CD4-positive, alpha-beta T cell treated with Interleukin-10 for 1 hour (primary cell): ENCODE data around the gene NUP210L.
"Not testable (repeated sequence)": the region's sequence is repeated elsewhere in the genome, so short reads cannot be mapped to it uniquely, and the experiment has no call there.

Experiments used
- DNase-seq: peaks from one replicate; pipeline ENCODE4 v3.0.0-alpha.2; 2020

NUP210L gene

DNA sequence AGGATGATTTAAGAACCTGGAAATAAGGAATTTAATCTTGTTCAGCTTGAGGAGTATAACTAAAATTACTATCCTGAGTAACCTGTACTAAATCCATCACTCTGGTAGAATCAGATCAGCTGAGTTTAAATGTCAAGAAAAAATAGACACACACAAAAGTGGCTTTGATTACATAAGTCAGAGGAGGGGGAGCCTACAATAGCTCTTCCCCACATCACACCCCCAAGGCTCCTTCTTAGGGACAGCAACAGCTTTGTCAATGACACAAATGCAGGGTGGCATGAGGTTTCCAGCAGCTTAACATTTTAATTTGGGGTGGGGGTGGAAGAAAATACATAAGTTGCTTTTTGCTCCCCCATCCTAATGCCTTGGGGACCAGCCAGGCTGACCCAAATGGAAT lies 12.6 kb upstream of the NUP210L start:
- DNase-seq, result no peak

DNA sequence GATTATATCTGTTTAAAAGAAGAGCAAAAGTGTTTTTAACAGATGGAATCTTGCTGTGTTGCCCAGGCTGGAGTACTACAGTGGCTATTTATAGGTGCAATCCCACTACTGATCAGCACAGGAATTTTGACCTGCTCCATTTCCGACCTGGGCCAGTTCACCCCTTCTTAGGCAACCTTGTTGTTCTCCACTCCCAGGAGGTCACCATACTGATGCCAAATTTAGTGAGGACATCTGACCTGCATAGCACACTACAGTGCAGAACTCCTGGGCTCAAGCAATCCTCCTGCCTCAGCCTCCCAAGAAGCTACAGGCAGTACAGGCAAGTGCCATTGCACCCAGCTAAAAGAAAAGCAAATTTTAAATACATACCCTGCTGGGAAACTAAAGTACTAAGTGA lies 11.3 kb upstream of the NUP210L start:
- DNase-seq, result no peak

DNA sequence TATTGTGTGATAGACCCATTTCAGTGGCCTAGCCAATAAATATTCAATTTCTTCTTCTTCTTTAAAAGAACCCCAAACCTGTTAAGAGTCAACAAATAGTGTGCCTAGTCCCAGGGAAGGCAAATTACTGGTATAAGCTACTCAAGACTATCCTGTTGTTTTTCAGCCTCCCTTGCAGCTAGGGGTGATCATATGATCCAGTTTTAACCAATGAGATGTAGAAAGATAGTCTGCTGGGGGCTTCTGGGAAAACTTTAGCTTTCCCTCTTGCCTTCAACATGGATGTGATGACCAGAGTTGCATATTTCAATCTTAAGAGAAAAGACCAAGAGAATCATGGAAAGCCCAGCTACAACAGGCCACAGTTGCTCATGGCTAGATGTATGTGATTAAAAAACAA lies 4.7 kb upstream of the NUP210L start:
- DNase-seq, result no peak

DNA sequence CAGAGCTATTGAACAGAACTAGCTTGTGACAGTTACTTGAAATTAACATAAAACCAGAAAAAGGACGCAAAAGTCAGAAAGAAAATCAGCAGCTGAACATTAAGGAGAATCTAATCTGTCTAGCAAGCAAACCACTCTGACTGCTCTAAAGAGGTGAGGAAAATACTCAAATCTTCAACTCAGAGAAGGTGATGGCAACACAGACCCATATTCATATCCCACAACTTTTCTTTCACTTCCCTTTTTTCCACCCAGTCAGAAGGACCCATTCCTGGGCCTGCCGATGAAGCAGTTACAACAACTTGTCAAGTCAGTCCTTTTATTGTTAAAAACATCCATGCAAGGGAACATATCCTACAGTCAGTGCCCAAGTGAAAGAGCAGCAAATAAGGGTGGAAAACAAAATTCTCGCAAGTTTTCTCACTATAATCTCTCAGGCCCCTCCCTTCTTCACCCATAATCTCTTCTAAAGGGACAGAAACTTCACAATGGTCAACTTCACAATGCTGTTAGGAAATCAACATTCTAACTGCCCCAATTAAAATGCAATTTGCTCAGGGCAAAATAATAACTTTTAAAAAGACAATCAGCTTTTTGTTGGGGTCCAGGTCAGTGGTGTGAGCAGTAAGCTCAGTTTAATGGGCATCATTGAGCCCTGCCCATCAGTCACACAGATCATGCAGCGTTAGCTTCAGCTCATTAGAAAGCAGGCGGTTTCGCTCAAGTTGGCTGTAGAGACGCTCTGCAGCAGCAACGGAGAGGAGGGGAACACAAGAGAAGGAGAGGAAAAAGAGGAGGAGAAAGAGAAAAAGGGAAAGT lies 3.6 kb upstream of the NUP210L start:
- DNase-seq, result no peak

DNA sequence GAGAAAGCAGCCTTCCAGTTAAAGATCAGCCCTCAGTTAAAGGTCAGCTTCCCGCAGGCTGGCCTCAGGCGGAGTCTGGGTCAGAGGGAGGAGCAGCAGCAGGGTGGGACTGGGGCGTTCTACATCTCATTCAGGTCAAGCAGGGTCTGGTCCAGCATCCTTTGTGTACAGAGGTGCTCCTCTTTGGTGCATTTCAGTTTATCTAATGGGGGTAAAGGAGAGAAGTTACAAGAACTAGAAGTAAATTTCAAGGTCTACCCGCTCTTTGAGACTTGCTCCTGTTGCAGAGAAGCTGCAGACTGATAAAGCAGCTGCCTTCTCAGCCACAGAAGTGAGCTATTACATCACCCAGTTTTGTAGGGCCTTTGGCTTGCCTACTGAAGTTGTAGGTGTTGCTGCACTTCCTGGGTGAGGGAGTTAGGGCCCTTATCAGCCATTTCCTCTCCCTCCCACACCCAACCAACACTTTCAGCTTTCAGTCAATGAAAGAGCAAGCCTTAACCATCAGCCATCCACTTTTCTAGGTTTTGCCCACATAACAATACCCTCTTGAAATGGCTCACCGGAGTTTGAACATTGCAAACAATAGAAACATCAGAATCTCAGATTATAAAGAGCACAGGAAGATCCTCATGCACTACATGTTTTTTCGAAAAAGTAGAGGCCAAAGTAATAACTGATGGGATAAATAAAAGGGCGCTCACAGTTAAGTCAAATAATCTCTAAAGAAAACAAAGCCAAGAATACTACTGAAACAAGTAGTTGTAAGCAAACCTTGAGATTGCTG lies 2.8 kb upstream of the NUP210L start:
- DNase-seq, result peak; percentile 85

DNA sequence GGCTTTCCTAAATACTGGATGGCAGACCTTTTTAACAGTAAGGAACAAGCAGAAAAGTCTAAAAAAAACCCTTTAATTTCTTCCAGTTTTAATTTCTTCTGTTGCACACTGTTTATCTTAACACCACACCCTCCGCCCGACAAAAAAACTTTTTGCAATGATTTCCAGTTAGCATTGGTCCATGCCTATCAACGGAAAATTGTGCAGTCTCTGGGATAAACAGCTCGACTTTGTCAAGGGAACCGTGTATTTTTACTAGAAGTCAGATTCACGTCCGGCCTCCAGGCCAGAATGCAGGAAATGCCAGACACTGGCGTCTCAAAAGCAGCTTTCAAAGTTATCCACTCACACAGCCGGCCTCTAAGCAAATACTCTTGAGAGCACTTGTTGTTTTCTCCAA lies 378 bp upstream of the NUP210L start:
- no peak for DNase-seq

DNA sequence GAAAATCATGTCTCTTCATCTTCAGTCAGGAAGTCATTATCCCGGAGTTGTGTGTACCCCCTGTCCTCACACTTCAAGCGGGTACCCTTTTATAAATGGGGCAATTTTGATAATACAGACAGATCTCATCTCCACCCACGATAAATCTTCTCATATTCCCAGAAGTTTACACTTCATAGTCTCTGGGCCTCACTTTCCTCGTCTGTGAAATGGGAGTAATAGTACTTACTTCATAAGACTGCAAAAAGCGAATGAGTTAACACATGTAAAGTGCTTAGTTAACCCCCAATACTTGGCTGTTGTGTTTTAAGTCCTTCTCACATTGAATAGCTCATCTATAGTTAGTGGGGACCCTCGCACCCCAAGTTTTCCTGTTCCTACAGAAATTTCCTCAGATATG lies 820 bp downstream of the NUP210L start:
- DNase-seq, result no peak

DNA sequence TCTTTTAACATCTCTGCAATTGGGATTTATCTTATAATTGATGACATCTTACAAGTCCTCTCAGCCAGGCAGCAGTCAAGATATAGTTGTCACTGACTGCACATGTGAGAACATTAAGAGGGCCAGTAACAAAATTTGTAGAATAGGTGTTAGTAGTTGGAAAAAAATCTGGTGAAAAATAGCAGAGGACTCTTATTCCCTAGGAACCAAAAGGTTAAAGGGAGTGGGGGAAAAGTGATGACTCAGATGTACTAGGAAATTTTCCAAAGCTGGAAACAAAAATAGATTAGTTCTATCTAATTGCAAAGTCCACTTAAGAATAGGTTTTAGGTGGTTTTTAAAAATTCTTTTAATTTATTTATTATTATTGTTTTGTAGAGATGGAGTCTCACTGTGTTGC lies 3.6 kb downstream of the NUP210L start:
- no peak for DNase-seq

DNA sequence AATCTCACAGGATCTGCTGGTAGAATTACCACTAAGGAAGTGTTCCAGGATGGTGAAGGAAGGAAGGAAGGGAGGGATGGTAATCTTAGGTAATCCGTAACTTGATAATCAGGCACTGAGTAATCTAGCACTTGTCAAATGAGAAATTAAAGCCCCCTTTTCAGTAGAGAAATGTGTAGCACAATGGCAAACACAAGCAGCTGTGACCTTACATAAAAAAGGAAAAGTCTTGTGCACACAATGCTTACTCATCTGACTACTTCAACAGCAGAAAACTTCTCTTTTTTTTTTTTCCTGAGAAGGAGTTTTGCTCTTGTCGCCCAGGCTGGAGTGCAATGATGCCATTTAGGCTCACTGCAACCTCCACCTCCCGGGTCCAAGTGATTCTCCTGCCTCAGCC lies 6.1 kb downstream of the NUP210L start:
- DNase-seq, result no peak

DNA sequence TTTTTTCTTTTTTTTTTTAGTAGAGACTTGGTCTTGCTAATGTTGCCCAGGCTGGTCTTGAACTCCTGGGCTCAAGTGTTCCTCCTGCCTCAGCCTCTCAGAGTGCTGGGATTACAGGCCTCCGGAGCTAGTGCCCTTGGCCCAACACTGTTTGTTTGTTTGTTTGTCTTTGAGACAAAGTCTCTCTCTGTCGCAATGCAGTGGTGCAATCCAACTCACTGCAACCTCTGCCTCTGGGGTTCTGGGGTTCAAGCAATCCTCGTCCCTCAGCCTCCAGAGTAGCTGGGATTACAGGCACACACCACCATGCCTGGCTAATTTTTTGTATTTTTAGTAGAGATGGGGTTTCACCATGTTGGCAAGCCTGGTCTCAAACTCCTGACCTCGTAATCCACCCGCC lies 7.4 kb downstream of the NUP210L start:
- not testable (repeated sequence) for DNase-seq

DNA sequence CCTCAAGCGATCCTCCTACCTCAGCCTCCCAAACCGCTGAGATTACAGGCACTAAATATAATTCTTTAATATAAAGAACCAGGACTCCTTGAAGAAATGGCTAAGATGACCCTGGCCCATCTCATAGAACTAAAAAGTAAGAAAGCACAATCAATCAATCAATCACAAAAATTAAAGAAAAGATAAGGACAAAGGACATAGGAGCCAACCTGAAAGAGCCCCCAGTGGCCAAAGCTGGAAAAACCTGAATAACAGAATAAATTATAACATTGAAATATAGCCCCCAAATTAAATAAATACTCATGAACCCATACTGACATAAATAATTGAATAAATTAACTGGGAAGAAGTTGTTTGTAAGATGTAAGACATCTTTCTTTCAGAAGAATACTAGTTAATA lies 8.9 kb downstream of the NUP210L start:
- no peak for DNase-seq

DNA sequence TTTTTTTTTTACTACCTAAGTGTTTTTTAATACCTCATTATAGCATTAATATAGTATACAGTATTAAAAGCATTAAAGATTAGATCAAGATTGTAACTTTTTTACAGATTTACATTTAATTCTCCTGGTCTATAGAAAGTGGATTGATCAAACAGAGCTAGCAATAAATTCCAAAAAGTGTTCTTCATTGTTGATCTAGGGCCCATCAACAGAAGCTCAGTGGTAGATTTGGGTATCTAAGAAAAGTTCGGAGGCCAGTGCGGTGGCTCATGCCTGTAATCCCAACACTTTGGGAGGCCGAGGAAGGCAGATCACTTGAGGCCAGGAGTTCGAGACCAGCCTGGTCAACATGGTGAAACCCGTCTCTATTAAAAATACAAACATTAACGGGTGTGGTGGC lies 12.5 kb downstream of the NUP210L start:
- no peak for DNase-seq

DNA sequence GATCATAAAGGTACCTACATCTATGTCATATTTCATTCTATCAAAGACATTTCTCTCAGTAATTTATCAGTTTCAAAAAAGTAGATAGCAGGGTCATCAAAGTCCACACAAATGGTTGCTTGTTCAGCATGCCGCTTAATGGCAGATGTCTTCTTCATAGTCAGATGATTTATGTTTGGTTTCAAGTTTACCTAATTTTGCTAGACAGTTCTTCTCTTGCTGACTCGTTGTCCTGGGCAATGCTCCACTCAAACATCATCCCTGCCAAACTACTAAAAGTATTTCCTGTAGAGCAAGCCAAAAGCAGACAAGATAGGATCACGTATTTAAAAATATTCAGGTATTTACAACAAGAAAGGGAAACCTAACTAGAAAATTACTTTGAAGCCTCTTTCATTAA lies 13.6 kb downstream of the NUP210L start:
- DNase-seq, result no peak

DNA sequence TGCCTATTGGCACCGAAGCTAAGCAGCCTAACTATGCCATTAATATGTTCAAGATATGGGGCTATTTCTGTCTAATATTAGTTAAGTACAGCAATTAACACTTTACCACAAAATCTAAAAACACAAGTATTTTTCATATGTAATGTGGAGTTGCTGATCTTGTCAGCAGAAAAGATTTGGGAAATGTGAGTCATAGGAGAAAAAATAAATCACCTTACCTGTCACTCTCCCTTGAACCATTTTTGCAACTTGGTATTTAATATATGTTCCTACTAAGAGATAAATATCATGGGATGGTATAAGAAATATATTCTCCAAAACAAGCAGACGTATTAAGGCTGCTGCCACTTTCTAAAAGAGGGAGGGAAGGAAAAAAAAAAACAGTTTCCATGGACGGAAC lies 17.0 kb downstream of the NUP210L start:
- no peak for DNase-seq

DNA sequence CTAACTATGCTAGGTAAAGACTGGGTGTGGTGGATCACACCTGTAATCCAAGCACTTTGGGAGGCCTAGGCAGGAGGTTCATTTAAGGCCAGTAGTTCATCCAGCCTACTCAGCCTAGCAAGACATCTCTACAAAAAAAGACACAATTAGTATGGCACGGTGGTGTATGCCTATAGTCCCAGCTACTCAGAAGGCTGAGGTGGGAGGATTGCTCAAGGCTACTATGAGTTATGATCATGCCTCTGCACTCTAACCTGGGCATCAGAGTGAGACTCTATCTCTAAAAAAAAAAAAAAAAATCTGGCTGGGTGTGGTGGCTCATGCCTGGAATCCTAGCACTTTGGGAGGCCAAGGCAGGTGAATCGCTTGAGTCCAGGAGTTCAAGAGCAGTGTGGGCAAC lies 21.6 kb downstream of the NUP210L start:
- no peak for DNase-seq

DNA sequence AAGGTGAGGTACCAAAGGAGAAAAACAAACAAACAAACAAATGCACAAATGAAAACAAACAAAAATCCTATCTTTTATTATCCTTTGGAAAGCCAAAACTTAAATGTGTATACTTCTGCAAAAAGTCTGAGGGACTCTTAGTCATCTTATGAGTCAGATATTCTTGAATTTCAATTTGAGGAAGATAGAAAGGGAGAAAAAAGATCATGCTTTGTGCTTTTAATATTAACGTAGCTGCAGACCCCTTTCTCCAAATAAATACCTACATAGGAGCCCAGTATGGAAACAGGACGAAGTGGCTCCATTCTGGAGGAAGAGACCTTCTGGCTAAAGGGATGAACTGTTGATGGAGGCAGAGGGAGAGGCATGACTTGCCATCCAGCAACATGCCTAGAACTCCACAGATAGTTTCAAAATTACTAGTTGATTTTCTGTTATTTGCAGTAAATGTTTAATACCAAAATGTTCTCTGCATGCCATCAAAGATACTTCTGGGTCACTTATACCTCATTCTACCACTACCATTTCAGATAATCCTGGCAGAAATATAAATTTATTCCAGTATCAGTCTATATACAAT lies 25.4 kb downstream of the NUP210L start:
- no peak for DNase-seq

DNA sequence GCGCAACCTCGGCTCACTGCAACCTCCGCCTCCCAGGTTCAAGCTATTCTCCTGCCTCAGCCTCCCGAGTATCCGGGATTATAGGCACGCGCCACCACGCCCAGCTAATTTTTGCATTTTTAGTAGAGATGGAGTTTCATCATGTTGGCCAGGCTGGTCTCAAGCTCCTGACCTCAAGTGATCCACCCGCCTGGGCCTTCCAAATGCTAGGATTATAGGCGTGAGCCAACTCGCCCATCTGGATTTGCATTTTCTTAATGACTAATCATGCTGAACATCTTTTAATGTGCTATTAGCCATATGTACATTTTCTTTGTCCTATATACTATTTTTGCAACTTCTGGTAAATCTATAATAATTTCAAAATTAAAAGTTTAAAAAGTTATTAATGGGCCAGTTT lies 31.7 kb downstream of the NUP210L start:
- DNase-seq, result not testable (repeated sequence)

DNA sequence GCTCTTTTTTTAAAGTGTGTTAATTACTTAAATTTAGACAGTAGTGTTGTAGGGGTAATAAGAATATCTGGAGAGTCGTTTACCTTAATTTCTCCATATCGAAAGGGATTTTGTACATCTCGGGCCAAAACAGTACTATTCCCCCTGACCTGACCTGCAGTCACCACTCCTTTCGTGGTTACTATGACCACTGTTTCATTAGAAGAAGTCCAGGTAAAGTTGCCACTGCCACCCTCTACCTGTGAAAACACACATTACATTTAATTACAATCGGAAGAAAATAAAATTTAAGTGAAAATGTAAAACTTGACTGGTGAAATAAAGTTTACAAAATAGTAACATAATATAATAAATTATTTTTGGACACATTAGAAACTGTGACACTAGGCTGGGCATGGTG lies 37.2 kb downstream of the NUP210L start:
- no peak for DNase-seq

DNA sequence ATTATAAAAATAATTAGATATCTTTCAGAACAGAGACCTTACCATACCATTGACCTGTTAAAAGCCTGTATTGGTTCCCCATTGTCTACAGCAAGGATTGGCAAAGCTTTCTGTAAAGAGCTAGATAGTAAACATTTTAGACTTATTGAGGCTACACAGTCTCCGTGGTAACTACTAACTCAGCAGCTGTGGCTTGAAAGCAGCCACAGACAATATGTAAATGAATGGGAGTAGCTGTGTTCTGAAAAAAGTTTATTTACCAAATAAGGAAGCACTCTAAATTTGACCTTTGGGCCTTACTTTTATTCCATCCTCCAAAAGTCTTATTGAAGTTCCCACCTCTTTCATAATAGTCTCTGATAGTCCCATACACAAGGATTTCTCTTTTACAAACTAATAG lies 39.7 kb downstream of the NUP210L start:
- DNase-seq, result peak; percentile 19

DNA sequence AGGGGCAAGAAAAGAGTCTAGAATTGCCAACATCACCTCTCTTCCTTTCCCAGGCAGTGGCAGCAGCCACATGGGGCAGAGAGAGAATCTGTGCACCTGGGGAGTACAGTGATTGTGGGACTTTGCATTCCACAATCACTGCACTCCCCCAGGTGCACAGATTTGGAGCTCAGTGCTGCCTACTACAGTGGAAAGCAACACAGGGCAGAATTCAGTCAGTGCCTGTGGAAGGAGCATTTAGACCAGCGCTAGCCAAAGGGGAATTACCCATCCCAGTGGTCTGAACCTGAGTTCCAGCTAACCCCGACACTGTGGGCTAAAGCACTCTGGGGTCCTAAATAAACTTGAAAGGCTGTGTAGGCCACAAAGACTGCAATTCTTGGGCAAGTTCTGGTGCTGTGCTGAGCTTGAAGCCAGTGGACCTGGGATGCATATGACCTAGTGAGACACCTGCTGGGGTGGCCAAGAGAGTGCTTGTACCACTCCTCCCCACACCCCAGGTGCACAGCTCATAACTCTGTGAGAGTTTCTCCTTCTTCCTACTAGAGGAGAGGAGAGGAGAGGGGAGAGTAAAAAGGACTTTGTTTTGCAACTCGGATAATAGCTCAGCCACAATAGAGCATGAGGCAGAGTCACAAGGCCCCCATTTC lies 50.3 kb downstream of the NUP210L start:
- no peak for DNase-seq

DNA sequence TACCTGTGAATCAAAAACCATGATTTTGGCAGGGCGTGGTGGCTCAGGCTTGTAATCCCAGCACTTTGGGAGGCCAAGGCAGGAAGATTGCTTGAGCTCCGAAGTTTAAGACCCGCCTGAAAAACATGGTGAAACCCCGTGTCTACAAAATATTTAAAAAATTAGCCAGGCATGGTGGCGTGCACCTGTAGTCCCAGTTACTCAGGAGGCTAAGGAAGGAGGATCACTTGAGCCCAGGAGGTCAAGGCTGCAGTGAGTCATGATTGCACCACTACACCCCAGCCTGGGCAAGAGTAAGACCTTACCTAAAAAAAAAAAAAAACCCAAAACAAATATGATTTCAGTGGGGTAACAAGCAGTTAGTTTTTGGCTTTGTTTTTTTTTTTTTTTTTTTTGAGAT lies 54.7 kb downstream of the NUP210L start:
- not testable (repeated sequence) for DNase-seq

DNA sequence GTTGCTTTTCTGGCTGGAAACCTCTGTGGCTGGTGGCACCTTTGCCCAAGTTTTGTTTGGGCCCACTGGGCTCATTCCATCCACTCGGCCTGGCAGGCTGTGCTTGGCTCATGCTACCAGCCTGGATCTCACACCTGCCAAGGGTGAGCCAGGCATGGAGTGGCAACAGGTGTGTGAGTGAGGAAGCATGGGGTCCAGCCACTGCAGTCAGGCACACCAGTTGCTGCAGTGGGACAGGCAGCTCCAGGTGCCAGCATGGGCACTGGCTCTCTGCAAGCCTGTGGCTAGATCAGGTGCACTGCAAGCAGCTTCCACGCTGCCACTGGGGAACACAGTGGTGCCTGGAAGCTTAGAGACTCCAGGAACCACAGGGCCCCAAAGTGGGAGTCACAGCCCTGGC lies 57.0 kb downstream of the NUP210L start:
- no peak for DNase-seq

DNA sequence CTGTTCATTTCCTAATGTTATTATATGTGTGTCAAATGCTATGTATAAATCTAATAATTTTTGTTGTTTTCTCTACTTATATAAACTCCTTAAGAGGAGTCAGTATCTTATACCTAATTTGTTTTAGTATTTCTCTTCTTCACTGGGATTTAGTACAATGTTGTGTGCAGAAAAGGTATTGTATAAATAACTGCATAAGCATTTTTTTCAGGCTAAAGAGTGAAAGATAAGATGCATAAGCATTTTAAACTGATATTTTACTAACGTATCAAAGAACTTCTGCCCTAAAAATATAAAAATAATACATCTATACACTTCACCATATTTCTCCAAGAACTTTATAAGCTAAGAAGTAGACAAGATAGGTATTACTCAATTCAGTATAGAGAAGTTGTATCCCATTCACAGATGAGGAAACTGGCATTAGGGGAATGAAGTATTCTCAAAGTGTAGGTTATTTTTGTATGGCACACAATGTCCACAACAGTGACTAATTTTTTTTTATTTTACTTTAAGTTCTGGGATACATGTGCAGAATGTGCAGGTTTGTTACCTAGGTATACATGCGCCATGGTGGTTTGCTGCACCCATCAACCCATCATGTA lies 59.3 kb downstream of the NUP210L start:
- no peak for DNase-seq
